Measurements from ENCODE around the gene SYNE3.
A peak's percentile ranks its signal among the peaks of the same experiment; 100 is the strongest.

Gene SYNE3

GRCh38 chr14:95530473-95531276 lies 14.2 kb upstream of the SYNE3 start:
- no peak overlapping the region for H3K4me3 ChIP-seq (ENCODE audit: low read depth, low read length)
- DNase-seq (ENCODE audit: low read depth): no peak
- TF ChIP-seq CTCF (IDR thresholded peaks at IDR 0.05; ENCODE audit: insufficient read depth, low read depth, low read length, missing control alignments): no peak

GRCh38 chr14:95529216-95529615 lies 12.8 kb upstream of the SYNE3 start:
- DNase-seq (ENCODE audit: low read depth): no peak
- TF ChIP-seq CTCF (IDR thresholded peaks at IDR 0.05; ENCODE audit: insufficient read depth, low read depth, low read length, missing control alignments): no peak
- H3K4me3 ChIP-seq (ENCODE audit: low read depth, low read length): no peak overlapping the region

GRCh38 chr14:95527387-95528002 lies 11.0 kb upstream of the SYNE3 start:
- TF ChIP-seq CTCF (IDR thresholded peaks at IDR 0.05; ENCODE audit: insufficient read depth, low read depth, low read length, missing control alignments): peak; percentile 63
- peak; percentile 59 for DNase-seq (ENCODE audit: low read depth)
- H3K4me3 ChIP-seq (ENCODE audit: low read depth, low read length): no peak overlapping the region

GRCh38 chr14:95526483-95527386 lies 10.3 kb upstream of the SYNE3 start:
- no peak for TF ChIP-seq CTCF (IDR thresholded peaks at IDR 0.05; ENCODE audit: insufficient read depth, low read depth, low read length, missing control alignments)
- H3K4me3 ChIP-seq (ENCODE audit: low read depth, low read length): no peak overlapping the region
- no peak for DNase-seq (ENCODE audit: low read depth)

GRCh38 chr14:95525999-95526398 lies 9.5 kb upstream of the SYNE3 start:
- no peak for TF ChIP-seq CTCF (IDR thresholded peaks at IDR 0.05; ENCODE audit: insufficient read depth, low read depth, low read length, missing control alignments)
- DNase-seq (ENCODE audit: low read depth): no peak
- no peak overlapping the region for H3K4me3 ChIP-seq (ENCODE audit: low read depth, low read length)

GRCh38 chr14:95524706-95525512 lies 8.5 kb upstream of the SYNE3 start:
- no peak overlapping the region for H3K4me3 ChIP-seq (ENCODE audit: low read depth, low read length)

More at GRCh38 chr14:95524706-95525512, 8.5 kb upstream of the SYNE3 start:
- TF ChIP-seq CTCF (IDR thresholded peaks at IDR 0.05; ENCODE audit: insufficient read depth, low read depth, low read length, missing control alignments): no peak
- no peak for DNase-seq (ENCODE audit: low read depth)
